ENCODE measurements around the gene CXCL11.
"Not testable (repeated sequence)": the region's sequence is repeated elsewhere in the genome, so short reads cannot be mapped to it uniquely, and the experiment has no call there.

Gene CXCL11

DNA sequence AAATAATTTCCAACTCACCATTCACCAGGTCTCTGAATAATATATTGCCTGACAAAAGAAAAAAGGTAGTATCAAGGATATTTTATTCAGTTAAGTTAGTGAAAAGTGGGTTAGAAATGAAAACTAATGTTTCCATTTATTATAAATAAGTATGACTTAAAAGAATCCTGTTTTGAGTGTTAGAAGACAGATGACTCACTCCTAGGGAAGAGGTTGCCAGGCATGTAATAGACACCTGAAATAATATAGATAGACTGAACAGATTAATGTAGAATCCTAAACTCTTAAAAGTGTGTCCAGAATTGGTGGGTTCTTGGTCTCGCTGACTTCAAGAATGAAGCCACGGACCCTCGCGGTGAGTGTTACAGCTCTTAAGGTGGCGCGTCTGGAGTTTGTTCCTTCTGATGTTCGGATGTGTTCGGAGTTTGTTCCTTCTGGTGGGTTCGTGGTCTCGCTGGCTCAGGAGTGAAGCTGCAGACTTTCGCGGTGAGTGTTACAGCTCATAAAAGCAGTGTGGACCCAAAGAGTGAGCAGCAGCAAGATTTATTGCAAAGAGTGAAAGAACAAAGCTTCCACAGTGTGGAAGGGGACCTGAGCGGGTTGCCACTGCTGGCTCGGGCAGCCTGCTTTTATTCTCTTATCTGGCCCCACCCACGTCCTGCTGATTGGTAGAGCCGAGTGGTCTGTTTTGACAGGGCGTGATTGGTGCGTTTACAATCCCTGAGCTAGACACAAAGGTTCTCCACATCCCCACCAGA, 6.5 kb upstream of the CXCL11 start:
- not testable (repeated sequence) for DNase-seq (ENCODE audit: low read depth in 2 of 2)

DNA sequence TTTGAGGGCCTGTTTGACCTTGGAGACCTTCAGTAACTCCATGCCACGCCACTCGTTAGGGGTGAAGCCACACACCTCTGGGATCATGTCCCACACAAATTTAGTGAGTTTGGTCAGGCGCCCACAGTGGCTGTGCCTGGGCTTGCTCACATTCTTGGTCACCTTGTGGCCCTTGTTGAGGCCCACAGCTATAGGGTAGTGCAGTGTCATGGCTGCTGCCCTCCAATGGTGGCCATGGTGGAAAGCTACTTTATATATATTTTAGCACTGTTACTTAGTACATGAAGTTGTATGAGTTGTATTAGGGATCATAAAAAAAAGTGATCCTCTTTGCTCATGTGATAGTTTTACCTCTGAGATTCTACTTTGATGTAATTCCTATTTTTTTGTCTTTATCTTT, 985 bp upstream of the CXCL11 start:
- DNase-seq (ENCODE audit: low read depth in 2 of 2): no peak

DNA sequence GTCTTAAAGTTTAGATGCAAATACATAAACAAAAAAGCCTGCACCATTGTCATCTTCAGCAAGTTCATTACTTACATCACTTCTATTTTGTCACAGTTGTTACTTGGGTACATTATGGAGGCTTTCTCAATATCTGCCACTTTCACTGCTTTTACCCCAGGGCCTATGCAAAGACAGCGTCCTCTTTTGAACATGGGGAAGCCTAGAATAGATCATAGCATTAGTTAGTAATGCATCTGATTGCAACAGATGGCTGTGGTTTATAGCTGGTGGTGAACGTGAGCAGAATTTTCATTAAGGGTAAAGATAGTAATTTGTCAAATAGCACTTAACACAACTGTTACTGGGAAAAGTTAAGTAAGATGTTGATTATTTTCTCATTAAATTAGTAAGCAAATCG, 729 bp downstream of the CXCL11 start:
- DNase-seq (ENCODE audit: low read depth in 2 of 2): no peak

DNA sequence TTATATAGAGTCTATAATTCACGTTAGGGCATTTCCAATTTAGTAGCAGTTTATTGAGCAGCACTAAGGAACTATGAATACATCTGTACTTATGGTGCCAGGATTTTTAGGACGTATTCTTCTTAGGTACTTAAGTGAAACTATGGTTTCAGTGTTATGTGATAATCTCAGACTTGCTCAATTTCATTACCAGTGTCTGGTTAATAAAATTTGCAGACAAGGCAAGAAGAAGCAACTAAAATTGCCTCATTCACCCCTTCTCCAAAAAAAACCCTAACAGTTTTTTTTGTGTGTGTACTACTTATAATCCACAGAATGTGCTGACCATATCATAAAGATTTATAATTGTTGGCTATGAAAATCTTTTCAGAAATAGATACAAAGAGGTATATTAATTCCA, 6.6 kb downstream of the CXCL11 start:
- no peak for DNase-seq (ENCODE audit: low read depth in 2 of 2)

DNA sequence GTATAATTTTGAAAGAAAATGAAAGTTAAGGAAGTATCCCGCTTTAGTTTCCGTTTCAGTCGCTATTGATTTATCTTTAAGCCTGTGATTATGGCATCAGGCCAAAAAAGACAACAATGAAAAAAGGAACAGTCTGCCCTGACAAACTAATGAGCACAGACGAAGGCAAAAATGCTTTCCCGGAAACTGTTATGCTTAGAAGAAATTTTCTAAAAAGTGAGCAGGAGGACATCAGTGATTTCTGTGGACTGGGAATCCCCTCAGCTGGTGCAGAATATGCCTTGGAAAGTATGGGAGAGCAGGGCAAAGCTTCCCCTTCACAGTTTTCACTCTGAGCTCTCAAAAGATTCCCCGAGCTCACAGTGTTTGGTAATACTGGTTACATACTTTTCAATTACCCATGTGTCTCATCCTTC, 7.5 kb downstream of the CXCL11 start:
- DNase-seq (ENCODE audit: low read depth in 2 of 2): no peak

DNA sequence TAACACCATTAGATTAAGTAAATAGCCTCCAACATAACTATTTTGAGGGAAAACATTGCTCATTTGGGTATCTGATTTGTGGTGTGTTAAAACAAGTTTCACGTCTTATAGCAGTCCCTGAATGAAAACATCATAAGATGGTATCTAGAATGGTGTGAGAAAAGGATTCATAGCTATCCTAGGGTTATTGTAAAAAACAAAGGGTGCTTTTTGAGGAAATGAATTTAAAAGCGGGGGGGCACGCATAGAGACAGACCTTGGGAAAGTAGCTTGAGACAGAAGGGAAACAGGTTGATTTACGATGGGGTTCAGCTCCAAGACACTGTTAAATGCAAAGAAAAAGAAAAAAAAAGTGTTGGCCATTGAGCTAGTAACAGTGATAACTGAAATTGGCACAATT, 11.8 kb downstream of the CXCL11 start:
- no peak for DNase-seq (ENCODE audit: low read depth in 2 of 2)

DNA sequence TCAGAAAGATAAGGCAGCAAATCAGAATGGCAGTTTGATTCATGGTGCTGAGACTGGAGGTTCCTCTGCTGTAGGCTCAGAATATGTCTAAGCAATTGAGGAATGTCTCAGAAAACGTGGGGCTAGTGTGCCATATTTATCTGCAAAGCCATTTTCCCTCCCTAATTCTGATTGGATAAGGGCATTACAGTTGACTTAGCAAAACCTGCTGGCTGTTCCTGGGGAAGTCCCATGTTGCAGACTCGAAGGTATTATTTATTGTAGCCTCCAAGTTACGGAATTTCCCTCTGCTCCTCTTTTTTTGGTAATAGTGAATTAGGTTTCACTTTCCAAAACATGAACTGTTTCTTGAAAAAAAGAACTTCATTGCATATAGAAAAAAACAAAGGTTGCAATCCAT, 12.5 kb downstream of the CXCL11 start, which contains the start of gene CXCL10:
TSS of gene CXCL10 (minus strand) at position 109 of the 400 bp plus-strand sequence. CDS start at position 43, 66 bp downstream.
- DNase-seq (ENCODE audit: low read depth in 2 of 2): no peak

DNA sequence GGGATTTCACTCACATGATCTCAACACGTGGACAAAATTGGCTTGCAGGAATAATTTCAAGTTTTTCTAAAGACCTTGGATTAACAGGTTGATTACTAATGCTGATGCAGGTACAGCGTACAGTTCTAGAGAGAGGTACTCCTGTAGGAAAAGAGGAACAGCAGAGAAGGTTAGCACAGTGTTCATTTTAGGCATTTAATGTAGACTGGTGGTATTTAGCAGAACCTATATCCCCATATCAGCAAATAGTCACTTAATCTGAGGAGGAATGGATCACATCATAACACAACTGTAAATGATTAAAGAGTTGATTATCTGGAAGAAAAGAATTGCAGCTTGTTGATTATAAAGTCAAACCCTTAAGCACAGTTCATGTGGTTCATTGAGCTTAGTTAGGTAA, 13.2 kb downstream of the CXCL11 start:
- no peak for DNase-seq (ENCODE audit: low read depth in 2 of 2)

DNA sequence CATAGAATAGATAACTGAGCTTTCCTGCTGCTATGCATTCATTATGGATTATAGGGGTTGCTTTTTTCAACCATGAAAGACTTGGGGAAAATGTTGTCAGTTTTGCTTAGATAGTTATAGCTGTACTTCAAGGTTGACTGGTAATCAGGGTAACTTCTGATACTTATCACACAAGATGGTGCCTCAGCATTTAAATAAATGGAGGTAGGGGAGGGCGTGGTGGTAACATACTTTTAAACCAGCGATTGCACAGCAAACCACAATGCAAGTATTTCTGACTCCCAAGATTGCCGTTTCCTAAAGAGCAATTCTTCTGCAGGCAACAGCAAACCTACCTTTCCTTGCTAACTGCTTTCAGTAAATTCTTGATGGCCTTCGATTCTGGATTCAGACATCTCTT, 13.8 kb downstream of the CXCL11 start:
- DNase-seq (ENCODE audit: low read depth in 2 of 2): no peak

DNA sequence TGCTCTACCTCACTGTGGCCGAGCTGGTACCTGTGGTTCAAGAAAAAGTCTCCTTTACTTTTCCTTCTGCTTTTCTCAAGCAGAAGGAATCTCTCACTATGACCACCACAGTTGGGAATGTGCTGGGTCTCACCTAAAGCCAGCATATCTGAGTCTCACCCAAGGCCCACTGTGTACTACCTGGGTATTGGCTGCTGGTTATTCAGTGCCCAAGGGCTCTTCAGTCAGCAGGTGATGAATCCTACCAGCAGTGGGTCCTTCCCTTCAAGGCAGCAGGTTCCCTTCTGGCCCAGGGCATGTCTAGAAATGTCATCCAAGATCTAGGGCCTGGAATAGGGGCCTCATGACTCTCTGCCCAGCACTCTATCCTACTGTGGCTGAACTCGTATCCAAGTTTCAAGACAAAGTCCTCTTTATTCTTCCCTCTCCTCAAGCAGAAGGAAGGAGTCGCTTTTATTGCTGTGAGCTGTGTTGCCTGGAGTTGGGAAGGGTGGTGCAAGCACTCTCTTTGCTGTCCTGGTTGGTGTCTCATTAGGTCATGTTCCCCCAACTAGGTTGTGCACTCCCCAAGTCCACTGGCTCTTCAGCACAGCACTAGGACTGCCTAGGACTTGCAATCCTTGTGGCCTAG, 18.7 kb downstream of the CXCL11 start:
- no peak for DNase-seq (ENCODE audit: low read depth in 2 of 2)

DNA sequence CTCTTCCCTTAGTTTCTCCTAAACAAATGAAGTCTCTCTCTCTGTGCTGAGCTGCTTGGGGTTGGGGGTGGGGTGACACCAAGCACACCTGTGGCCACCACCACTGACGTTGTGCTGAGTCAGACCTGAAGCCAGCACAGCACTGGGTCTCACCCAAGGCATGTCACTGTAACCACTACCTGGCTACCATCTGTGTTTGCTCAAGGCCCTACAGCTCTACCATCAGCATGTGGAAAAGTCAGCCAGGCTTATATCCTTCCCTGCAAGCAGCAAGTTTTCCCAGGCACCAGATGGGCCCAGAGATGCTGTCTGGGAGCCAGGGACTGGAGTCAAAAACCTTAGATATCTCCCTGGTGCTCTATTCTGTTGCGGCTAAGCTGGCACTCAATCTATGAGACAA, 19.5 kb downstream of the CXCL11 start:
- no peak for DNase-seq (ENCODE audit: low read depth in 2 of 2)

DNA sequence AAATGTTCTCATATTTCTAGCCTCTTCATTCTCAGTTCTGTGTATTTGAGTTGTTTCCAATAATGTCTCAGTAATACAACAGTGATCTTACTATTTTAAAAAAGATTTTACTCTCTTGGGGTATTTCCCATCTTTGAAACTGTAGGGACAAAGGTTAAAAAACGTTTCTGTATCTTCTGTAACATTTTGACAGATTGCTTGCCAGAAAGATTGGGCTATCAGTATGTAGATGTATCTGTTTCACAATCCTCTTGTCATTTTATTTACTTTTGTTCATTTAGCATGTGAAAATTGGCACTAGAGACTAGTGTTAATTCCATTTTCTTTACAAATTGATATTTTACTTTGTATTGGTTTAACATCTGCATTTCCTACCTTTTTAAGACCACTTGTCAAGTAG, 22.3 kb downstream of the CXCL11 start:
- DNase-seq (ENCODE audit: low read depth in 2 of 2): no peak

DNA sequence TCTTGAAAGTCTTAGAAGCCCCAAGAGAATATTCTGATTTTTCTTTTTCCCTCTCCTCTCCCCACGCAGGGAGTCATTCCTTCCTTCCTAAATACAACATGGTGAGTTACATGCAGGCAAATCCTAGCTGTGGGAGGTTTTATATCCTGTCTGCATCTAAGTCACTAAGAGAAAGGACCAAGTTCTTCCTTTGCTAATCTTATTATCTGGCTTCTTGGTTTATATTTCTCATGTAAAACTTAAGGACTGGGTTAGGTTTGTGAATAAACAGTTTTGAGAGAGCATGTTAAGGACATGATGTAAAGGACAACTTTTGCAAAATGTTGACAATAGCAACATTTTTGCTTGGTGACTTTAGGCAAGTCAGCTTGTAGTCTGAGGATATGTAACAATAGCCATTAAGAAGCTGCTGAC, 23.5 kb downstream of the CXCL11 start:
- no peak for DNase-seq (ENCODE audit: low read depth in 2 of 2)

DNA sequence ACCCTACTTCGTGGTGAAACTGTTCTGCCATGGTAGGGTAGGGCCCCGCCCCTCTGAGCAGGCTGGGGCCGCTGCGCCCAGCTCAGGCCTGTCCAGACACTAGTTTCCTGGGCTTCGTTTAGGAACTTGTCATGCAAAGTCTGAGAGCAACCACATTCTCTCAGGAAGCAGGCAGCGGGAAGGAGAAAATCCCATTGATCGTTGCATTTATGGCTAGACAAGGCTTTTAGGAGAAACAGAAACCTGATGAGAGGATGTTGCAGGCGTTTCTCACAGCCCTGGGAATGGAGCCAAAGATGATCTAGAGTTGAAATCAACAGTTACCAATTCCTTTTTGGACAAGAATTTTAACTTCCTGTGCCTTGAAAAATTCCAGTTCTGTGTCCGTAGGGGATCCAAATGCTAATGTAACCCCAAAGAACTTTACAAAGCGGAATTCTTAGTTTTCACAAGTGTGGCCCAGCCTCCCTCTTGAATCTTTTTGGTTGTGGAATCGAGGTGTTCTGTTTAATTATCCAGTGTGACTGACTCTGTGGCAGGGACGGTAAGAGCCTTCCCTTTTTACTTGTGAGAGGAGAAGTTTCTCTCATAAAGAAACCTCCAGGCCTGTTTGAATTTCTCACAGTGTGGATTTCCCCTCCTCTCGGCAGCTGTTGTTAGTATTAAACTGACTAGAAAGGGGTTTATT, 24.0 kb downstream of the CXCL11 start:
- DNase-seq (ENCODE audit: low read depth in 2 of 2): no peak

DNA sequence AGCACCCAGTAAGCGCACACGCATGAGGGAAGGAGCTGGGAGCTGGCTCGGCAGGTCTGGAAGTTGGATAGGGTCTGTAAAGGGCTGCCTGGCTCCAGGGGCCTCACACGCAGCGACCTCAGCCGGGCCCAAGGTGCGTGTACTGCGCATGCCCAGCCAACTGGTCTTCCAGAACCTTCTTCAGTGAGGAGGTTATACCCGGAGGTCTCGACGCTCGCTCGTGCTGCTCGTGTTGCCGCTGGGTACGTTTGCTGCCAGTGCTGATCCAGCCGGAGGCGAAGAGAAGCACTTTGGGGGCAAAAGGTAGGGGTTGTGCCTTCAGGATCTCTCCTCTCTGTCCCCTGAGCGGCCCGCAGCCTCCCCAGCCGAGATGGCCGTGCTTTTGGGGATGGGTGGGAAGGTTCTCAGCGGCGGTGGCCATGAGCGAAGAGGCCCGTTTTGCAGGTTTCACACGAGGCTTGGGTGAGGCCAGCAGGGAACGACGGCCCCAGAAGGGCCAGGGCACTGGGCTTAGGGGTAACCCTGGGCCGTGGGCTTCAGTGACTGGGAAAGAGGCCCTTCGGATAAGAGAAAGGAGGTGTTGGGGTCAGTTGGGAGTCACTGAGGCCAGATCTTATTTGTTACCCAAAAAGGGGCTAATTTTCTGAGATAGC, 24.7 kb downstream of the CXCL11 start:
- DNase-seq (ENCODE audit: low read depth in 2 of 2): no peak

DNA sequence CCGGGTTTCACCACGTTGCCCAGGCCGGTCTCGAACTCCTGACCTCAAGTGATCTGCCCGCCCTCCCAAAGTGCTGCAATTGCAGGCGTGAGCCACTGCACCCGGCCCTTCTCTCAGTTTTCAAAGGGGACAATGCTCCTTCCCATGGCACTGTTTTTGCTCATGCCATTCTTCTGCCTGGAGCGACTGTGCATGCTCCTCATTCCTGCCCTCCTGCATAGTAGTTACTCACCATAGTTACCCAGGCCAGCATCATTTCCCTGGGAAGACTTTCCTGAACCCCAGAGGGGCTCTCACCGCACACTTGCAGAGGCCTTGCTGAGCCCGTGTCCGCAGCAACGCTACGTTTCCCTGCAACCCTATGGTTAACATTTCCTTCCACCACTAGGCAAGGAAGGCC, 25.3 kb downstream of the CXCL11 start:
- DNase-seq (ENCODE audit: low read depth in 2 of 2): no peak

DNA sequence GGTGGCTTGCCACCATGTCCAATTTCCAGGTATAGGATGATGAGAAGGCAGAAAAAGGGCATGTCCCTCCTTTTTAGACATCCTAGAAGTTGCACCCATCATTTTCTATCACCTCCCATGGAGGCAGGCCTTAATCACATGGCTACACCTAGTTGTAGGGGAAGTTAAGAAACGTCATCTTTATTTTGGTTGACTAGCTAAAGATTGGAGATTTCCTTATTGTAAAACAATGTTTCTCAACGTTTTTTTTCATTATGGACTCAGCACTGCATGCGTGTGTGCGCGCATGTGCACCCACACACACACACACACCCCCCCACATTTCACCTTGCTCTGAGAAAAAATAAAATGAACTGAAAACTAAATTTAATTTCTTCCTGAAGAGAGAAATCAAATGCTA, 26.6 kb downstream of the CXCL11 start:
- DNase-seq (ENCODE audit: low read depth in 2 of 2): no peak

DNA sequence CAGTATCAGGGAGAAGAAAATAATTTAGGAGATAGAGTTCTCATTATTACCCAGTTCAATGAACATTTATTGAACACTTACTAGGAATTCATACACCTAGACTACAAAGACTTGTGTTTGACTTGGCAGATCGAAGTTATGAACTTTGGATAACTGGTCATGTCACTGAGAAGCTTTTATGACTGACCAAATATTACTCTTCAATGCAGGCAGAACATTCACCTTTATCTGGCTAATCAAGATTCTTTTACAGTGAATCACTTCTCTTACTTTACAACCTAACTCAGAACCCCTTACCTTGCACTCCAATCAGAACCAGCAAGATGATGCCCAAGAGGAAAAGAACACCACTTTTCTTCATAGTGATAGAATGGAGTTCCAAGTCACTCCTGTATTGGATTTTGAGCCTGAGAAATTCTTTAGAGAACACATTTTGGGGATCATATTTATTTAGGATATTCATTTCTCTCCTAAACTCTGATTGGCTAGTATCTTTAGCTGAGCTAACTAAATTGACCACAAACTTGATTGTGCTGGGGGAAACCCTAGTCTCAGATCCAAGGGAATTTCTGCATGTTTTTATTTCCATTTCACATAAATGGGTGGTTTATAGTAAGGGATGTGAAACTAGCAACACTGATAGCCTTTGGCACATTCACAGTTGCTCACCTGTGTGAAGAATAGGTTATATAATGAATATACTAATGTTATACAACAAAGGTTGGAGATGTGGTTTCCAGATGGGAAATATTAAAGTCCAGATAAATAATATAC, 28.6 kb downstream of the CXCL11 start, which contains the start of gene CXCL9:
TSS of gene CXCL9 (minus strand) at position 421 of the 774 bp plus-strand sequence. CDS start at position 361, 60 bp downstream.
- no peak for DNase-seq (ENCODE audit: low read depth in 2 of 2)

DNA sequence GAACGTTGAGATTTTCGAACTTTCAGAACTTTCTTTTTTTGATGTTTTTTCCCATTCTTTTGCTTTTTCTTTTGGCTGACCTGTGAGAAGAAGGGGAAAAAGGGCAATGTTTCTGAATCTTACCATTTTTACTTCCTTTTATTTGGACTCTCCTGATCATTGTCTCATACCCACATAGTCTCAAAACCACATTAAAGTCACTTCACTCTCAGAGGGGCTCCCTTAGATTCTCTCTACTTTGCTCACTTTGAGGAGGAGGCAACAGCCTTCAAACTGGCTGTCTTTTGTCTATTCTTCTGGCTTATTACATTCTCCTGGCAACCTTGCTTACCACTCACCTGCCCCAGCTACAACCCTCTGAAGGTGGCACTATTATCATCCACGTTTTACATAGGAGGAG, 32.2 kb downstream of the CXCL11 start:
- no peak for DNase-seq (ENCODE audit: low read depth in 2 of 2)

DNA sequence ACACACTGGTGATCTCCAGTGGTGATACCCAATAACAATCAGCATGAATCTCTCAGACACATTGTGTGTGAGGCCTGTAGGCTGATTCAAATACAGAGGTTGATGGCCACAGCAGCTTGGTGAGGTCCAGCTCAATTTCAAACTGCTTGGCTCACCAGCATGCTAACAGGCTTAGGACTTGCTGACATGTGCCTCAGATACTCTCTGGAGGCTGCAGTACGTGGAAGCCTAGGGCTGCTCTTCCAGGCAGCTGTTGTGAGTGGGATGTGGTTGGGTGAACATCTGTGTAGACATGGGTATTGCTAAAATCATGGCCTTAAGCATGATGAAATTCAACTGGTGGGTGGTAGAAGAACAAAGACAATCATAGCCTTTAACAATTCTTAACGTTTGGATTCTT, 32.8 kb downstream of the CXCL11 start:
- no peak for DNase-seq (ENCODE audit: low read depth in 2 of 2)

DNA sequence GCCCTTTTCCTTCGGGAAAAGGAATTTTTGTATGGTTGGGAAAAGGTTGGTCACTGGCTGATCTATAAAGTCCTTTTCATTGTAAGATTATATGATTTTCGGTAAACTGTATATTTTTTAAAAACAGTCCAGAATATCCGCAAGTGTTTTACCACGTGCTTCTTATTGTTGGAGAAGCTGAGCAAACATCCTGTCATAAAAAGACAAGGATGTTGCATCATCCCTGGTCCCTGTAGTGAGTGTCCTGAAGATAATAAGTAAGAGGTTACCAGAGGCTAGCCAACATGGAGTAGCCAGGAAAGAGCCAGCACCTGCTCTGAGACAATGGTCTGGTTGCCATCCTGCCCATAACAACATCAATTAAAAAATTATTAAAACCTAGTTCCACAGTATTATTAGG, 33.7 kb downstream of the CXCL11 start:
- DNase-seq (ENCODE audit: low read depth in 2 of 2): no peak

DNA sequence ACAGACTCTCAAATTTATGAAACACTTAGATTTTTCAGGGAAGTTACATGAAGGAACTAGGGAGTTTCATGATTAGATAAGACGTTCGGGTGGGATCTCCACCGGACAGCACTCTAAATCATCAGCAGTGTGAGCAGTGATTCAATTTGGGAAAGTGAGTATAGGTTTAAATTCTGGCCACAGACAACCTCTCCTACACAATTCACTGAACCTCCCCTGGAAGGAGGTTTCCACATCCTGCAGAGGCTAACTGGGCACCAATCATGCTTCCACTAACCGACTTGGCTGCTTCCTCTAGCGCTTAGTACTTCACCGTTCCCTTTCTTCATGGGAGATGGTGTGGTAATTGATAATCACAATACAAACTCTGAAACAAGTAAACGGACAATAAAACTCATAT, 34.2 kb downstream of the CXCL11 start:
- DNase-seq (ENCODE audit: low read depth in 2 of 2): no peak

Measured in activated CD8-positive, alpha-beta memory T cell treated with anti-CD3 and anti-CD28 coated beads for 4 hours (primary cell).